Upper lobe of right lung (tissue), 1 donor: ENCODE data around the gene PLEKHJ1. TPM values are rescaled to one million over a fixed set of nuclear protein-coding genes. Genes with fewer than 3 reads are reported as not detected.

ENCODE experiments used
- ATAC-seq: fragments of 200-7000 bp; cut with Tn5 transposase; one replicate; pipeline ENCODE4 v1.9.1; 2020; ENCODE audit warnings: mild to moderate bottlenecking, moderate library complexity
- DNase-seq: peaks from one replicate; pipeline ENCODE4 v3.0.0-alpha.2; 2020
- H3K27ac ChIP-seq: fragments of 200-600 bp; one replicate; pipeline ENCODE4 v1.8.0; 2022
- H3K27me3 ChIP-seq: fragments of 200-600 bp; one replicate; pipeline ENCODE4 v1.8.0; 2022; ENCODE audit warnings: mild to moderate bottlenecking
- H3K36me3 ChIP-seq: fragments of 200-600 bp; one replicate; pipeline ENCODE4 v1.8.0; 2022
- H3K4me1 ChIP-seq: fragments of 200-600 bp; one replicate; pipeline ENCODE4 v1.8.0; 2022
- H3K4me3 ChIP-seq: fragments of 200-600 bp; one replicate; pipeline ENCODE4 v1.8.0; 2022; ENCODE audit warnings: mild to moderate bottlenecking
- H3K9me3 ChIP-seq: fragments of 200-600 bp; one replicate; pipeline ENCODE4 v1.8.0; 2022
- CTCF ChIP-seq: fragments of 200-600 bp; IDR thresholded peaks from one replicate; pipeline ENCODE4 v1.8.0; 2022; ENCODE audit warnings: antibody characterized with exemption
- intact Hi-C: fragments of 100-400 bp; cut with DNase I; formaldehyde crosslinking; loops from one replicate; pipeline ENCODE4 v1.11.0; 2022
- total RNA-seq: library from RNA; stranded (reverse); fragmentation: NEBNext Ultra II Directional; extraction: Animal tissue kit (Norgen Biotek cat#: 25700); gene quantifications from one replicate; pipeline ENCODE4 v1.2.1, GENCODE V29; 2021
- donor health status: DM: no; HTN: yes; CAD: no; lungs with severe emphysema.

PLEKHJ1 gene
- total RNA-seq, 1 donor from 2014 or later, result 54.6 TPM

- peak; percentile 95 for DNase-seq
- TF ChIP-seq CTCF, result no peak
- H3K36me3 ChIP-seq, result peaks cover 25% of the 10 kb centered on the region
- no peaks in the 10 kb centered on the region for H3K27me3 ChIP-seq
- H3K4me1 ChIP-seq, result peaks cover 65% of the 10 kb centered on the region
- ATAC-seq, result peak; percentile 57
- peak overlapping the region; percentile 100 for H3K4me3 ChIP-seq
- peak overlapping the region; percentile 98 for H3K27ac ChIP-seq
- intact Hi-C loops, result loop anchor here (5.0 kb wide), 1 partner anchor 33 kb away; the partner anchor contains the start of genes PLEKHJ1 and SF3A2
- no peaks in the 10 kb centered on the region for H3K9me3 ChIP-seq
Measured at GRCh38 chr19:2270423-2271233, 34.5 kb upstream of the PLEKHJ1 start.

GRCh38 chr19:2270157-2270422 lies 34.0 kb upstream of the PLEKHJ1 start:
- no peaks in the 10 kb centered on the region for H3K9me3 ChIP-seq
- peak; percentile 84 for DNase-seq
- ATAC-seq, result peak; percentile 2
- TF ChIP-seq CTCF, result no peak
- H3K36me3 ChIP-seq, result peaks cover 25% of the 10 kb centered on the region
- H3K4me1 ChIP-seq, result peaks cover 60% of the 10 kb centered on the region
- peak overlapping the region; percentile 98 for H3K27ac ChIP-seq
- peak overlapping the region; percentile 100 for H3K4me3 ChIP-seq
- no peaks in the 10 kb centered on the region for H3K27me3 ChIP-seq
- intact Hi-C loops, result loop anchor here (5.0 kb wide), 1 partner anchor 33 kb away; the partner anchor contains the start of genes PLEKHJ1 and SF3A2

GRCh38 chr19:2269244-2270156 lies 33.4 kb upstream of the PLEKHJ1 start:
- H3K4me1 ChIP-seq, result peaks cover 61% of the 10 kb centered on the region
- intact Hi-C loops, result loop anchor here (5.0 kb wide), 1 partner anchor 32 kb away; the partner anchor contains the start of genes PLEKHJ1 and SF3A2

GRCh38 chr19:2268861-2269243 lies 32.7 kb upstream of the PLEKHJ1 start:
- H3K27ac ChIP-seq, result peak overlapping the region; percentile 44
- H3K4me1 ChIP-seq, result peaks cover 54% of the 10 kb centered on the region
- DNase-seq (no peak), ATAC-seq (no peak)
- H3K4me3 ChIP-seq, result peak overlapping the region; percentile 100
- no peak for TF ChIP-seq CTCF
- H3K27me3 ChIP-seq, result no peaks in the 10 kb centered on the region
- no peaks in the 10 kb centered on the region for H3K9me3 ChIP-seq
- intact Hi-C loops, result no loop called here
- peaks cover 25% of the 10 kb centered on the region for H3K36me3 ChIP-seq

More at GRCh38 chr19:2269244-2270156, 33.4 kb upstream of the PLEKHJ1 start:
- H3K27me3 ChIP-seq, result no peaks in the 10 kb centered on the region
- no peaks in the 10 kb centered on the region for H3K9me3 ChIP-seq
- ATAC-seq (peak; percentile 90), DNase-seq (peak; percentile 99)
- no peak for TF ChIP-seq CTCF
- peaks cover 25% of the 10 kb centered on the region for H3K36me3 ChIP-seq
- H3K4me3 ChIP-seq, result peak overlapping the region; percentile 100
- H3K27ac ChIP-seq, result peak overlapping the region; percentile 98

- peak overlapping the region; percentile 100 for H3K4me3 ChIP-seq
Measured at GRCh38 chr19:2268480-2268830, 32.3 kb upstream of the PLEKHJ1 start.

More at GRCh38 chr19:2268480-2268830, 32.3 kb upstream of the PLEKHJ1 start:
- Histone ChIP-seq H3K4me1 (peaks cover 50% of the 10 kb centered on the region), H3K36me3 (peaks cover 24% of the 10 kb centered on the region), H3K9me3 (no peaks in the 10 kb centered on the region), H3K27me3 (no peaks in the 10 kb centered on the region), H3K27ac (no peak overlapping the region)
- intact Hi-C loops, result no loop called here
- no peak for ATAC-seq
- no peak for DNase-seq
- no peak for TF ChIP-seq CTCF
